ENCODE data around the gene RGS10.
A peak's percentile ranks its signal among the peaks of the same experiment; 100 is the strongest.

Gene RGS10, protein sequence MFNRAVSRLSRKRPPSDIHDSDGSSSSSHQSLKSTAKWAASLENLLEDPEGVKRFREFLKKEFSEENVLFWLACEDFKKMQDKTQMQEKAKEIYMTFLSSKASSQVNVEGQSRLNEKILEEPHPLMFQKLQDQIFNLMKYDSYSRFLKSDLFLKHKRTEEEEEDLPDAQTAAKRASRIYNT

DNA sequence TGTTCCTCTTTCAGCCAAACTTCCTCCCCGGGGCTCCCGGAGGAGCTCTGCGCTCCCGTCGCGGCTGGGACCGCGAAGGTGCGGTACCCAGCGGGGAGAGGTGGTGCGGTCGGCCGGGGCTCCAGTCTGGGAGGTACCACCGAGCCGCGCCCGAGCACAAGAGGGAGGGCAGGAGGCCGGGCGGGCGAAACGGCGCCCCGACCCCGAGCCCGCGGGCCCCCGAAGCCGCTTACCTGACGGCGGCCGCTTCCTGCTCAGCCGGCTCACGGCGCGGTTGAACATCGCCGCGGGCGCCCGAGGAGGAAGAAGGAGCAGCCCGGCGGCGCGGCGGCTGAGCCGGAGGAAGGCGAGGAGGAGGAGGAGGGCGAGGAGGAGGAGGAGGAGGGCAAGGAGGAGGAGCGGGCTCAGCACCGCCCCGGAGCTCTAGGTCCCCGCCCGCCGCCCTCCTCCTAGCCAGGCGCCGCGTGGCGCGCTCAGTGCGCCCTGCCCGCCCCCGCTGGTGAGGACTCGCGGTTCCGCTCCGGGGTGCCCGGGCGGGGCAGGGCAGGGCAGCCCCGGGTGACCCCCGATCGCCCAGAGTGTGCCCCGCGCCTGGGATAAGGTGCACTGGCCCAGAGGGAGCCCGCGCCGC is at the start of gene RGS10:
Gene RGS10 (minus strand): TSS at position 363 of the 631 bp plus-strand sequence. CDS start 81 bp downstream, at position 282.
- peak within 1 kb of the TSS; percentile 74 for H3K4me3 ChIP-seq (ENCODE audit: low read depth, low read length)
- TF ChIP-seq, protein P1, sequence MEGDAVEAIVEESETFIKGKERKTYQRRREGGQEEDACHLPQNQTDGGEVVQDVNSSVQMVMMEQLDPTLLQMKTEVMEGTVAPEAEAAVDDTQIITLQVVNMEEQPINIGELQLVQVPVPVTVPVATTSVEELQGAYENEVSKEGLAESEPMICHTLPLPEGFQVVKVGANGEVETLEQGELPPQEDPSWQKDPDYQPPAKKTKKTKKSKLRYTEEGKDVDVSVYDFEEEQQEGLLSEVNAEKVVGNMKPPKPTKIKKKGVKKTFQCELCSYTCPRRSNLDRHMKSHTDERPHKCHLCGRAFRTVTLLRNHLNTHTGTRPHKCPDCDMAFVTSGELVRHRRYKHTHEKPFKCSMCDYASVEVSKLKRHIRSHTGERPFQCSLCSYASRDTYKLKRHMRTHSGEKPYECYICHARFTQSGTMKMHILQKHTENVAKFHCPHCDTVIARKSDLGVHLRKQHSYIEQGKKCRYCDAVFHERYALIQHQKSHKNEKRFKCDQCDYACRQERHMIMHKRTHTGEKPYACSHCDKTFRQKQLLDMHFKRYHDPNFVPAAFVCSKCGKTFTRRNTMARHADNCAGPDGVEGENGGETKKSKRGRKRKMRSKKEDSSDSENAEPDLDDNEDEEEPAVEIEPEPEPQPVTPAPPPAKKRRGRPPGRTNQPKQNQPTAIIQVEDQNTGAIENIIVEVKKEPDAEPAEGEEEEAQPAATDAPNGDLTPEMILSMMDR (IDR thresholded peaks at IDR 0.05; ENCODE audit: low read depth, low read length, missing control alignments) = no peak
- DNase-seq (ENCODE audit: low read depth) = no peak

DNA sequence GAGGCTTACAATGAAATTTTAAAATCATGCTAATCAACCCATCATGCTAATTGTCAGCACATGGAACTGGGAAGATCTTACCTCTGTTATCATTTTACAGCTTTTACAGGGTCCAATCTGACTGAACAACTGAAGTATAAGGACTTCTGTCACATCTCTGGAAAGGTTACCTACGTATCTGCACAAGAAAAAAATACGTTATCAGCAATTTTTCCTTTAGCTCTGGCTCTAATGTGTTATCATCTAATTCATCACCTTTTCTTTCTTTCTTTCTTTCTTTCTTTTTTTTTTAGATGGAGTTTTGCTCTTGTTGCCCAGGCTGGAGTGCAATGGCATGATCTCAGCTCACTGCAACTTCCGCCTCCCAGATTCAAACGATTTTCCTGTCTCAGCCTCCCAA is 45.6 kb upstream of the RGS10 start:
- no peak overlapping the region for H3K4me3 ChIP-seq (ENCODE audit: low read depth, low read length)
- TF ChIP-seq, protein P1 (IDR thresholded peaks at IDR 0.05; ENCODE audit: low read depth, low read length, missing control alignments) = no peak
- DNase-seq (ENCODE audit: low read depth) = no peak

DNA sequence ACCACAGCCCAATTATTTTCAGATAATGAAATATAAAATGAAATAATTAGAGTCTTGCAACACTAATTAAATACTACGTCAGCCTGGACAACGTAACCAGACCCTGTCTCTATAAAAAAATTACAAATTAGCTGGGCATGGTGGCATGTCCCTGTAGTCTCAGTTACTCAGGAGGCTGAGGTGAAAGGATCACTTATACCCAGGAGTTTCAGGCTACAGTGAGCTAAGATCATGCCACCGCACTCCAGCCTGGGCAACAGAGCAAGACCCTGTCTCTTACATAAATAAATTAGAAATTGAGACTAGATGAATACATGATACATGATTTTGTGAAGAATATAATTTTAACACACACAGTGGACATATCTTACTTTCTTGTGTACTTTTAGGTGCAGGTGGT is 35.8 kb upstream of the RGS10 start:
- no peak for DNase-seq (ENCODE audit: low read depth)
- TF ChIP-seq, protein P1 (IDR thresholded peaks at IDR 0.05; ENCODE audit: low read depth, low read length, missing control alignments) = no peak

DNA sequence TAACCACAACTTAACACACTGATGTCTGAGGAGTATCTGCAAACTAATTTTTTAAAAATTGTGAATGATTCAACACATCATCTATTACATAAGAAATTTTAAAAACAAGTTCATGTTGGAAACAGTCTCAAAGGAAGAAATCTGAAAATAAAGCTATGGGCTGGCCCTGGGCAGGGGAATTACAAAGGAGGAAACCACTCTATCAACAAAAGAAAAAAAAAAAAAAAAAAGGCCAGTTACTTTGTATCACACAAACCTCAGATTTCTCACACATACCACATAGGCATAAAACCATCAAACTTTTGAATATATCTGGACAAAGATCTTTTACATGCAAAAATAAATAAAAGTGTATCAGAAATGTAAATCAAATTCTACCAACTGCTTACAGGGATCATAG is 33.5 kb upstream of the RGS10 start:
- TF ChIP-seq, protein P1 (IDR thresholded peaks at IDR 0.05; ENCODE audit: low read depth, low read length, missing control alignments) = no peak
- DNase-seq (ENCODE audit: low read depth) = no peak
- H3K4me3 ChIP-seq (ENCODE audit: low read depth, low read length) = no peak overlapping the region

More for the DNA sequence above, 35.8 kb upstream of the RGS10 start:
- H3K4me3 ChIP-seq (ENCODE audit: low read depth, low read length) = no peak overlapping the region

DNA sequence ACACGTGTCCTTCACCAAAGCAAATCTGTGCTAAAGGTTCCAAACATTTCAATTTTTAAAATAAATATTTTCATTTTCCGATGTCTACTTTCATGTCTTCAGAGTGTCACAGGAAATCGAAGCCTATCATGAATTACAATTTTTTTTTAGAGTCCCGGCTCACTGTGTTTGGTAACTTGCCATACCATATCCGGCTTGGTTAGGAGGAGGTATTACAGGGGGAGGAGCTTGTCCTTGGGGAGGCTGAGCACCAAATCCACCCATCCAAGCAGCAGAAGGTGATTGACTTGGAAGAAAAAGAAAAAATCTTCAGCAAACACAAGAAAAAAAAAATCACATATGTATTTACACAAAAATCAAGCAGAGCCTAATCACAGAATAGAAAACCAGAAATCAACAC is 33.0 kb upstream of the RGS10 start:
- DNase-seq (ENCODE audit: low read depth) = no peak
- TF ChIP-seq, protein P1 (IDR thresholded peaks at IDR 0.05; ENCODE audit: low read depth, low read length, missing control alignments) = no peak

DNA sequence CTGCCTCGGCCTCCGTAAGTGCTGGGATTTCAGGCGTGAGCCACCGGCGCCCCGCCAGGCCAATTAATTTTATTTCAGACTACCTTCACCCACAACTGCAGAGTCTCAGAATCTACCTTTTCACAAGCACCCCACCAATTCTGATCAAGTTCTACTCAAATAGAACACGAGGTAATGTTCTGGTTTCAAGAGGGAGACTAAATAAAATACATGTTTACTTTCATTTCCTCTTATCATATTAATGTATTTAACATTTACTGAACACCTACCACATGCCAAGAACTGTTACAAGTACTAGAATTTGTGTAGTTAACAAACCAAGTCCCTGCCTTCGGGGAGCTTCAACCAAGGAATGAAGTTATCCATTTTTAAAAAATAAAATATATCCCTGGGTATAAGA is 25.5 kb upstream of the RGS10 start:
- DNase-seq (ENCODE audit: low read depth) = peak; percentile 33

More for the DNA sequence above, 33.0 kb upstream of the RGS10 start:
- no peak overlapping the region for H3K4me3 ChIP-seq (ENCODE audit: low read depth, low read length)

More for the DNA sequence above, 25.5 kb upstream of the RGS10 start:
- no peak overlapping the region for H3K4me3 ChIP-seq (ENCODE audit: low read depth, low read length)
- TF ChIP-seq, protein P1 (IDR thresholded peaks at IDR 0.05; ENCODE audit: low read depth, low read length, missing control alignments) = no peak
